GM12878 (cell line): ENCODE results near the gene USP34. TPM values are rescaled to one million over a fixed set of nuclear protein-coding genes. Genes with fewer than 3 reads are reported as not detected.

Experiments
- ATAC-seq: fragments of 200-7000 bp; cut with Tn5 transposase; 3 replicates; pipeline ENCODE4 v1.9.1; 2020; ENCODE audit warnings: mild to moderate bottlenecking, moderate library complexity
- BruUV-seq: library from RNA; stranded (reverse); fragments of 400-500 nt; replicated peaks from 2 replicates; lab custom pipeline; 2021; lab: Mats Ljungman, UMichigan
- CTCF ChIA-PET: fragments of 300-600 bp; sonication (Branson Sonifier 250); formaldehyde crosslinking; extraction: SDS; loops from one replicate; lab custom pipeline; 2021; ENCODE audit warnings: inconsistent platforms; lab: Yijun Ruan, JAX
- POLR2A ChIA-PET: fragments of 350-600 bp; formaldehyde crosslinking; extraction: SDS; loops from one replicate; lab custom pipeline; 2021; ENCODE audit warnings: inconsistent platforms; lab: Charles Lee
- RAD21 ChIA-PET: fragments of 300-600 bp; sonication (Branson Sonifier 250); formaldehyde crosslinking; loops from one replicate; lab custom pipeline; 2023; ENCODE audit warnings: antibody characterized with exemption; ENCODE audit not compliant: unreplicated experiment; lab: Charles Lee
- SMC1A ChIA-PET: fragments of 300-600 bp; sonication (Branson Sonifier 250); formaldehyde crosslinking; loops from one replicate; lab custom pipeline; 2023; ENCODE audit not compliant: unreplicated experiment, uncharacterized antibody; lab: Charles Lee
- DNase-seq: peaks from one replicate; pipeline ENCODE4 v3.0.0-alpha.2; 2011; ENCODE audit warnings: low read depth, low spot score
- FAIRE-seq: peaks from 3 replicates; lab custom pipeline; 2011; peaks lifted over from hg19 to GRCh38; lab: Jason Lieb, UNC
- H2AFZ ChIP-seq: 2 replicates; pipeline ENCODE4 v1.6.0; 2011; ENCODE audit warnings: low read depth, low read length, control low read depth; ENCODE audit not compliant: control insufficient read depth
- H3K27ac ChIP-seq: 2 replicates; pipeline ENCODE4 v1.5.1; 2011; ENCODE audit warnings: control low read depth; ENCODE audit not compliant: control insufficient read depth, insufficient read depth
- H3K27me3 ChIP-seq, 2 experiments: replicated peaks in 1 of 2; 2 replicates each; pipeline versions ENCODE4 v1.6.0 to v1.6.1; 2011; ENCODE audit warnings: low read length in 1 of 2; ENCODE audit not compliant: control insufficient read depth in 2 of 2, insufficient read depth in 2 of 2
- H3K36me3 ChIP-seq, 2 experiments: 2 replicates each; pipeline ENCODE4 v1.5.1; 2011; ENCODE audit warnings: low read length in 1 of 2; ENCODE audit not compliant: control insufficient read depth in 2 of 2, insufficient read depth in 2 of 2
- H3K4me1 ChIP-seq: 2 replicates; pipeline ENCODE4 v1.6.1; 2011; ENCODE audit warnings: mild to moderate bottlenecking, low read length, moderate library complexity, mixed read lengths; ENCODE audit not compliant: control insufficient read depth, insufficient read depth
- H3K4me2 ChIP-seq: 2 replicates; pipeline ENCODE4 v1.6.0; 2011; ENCODE audit warnings: control low read depth; ENCODE audit not compliant: control insufficient read depth, insufficient read depth
- H3K4me3 ChIP-seq: fragments of 200-600 bp; sonication (generic); 2 replicates; pipeline ENCODE4 v1.5.1; 2016
- H3K79me2 ChIP-seq: 2 replicates; pipeline ENCODE4 v1.6.0; 2011; ENCODE audit warnings: low read length; ENCODE audit not compliant: control insufficient read depth, insufficient read depth
- H3K9ac ChIP-seq: 2 replicates; pipeline ENCODE4 v1.8.0; 2011; ENCODE audit warnings: low read length, control low read depth, mixed read lengths; ENCODE audit not compliant: control insufficient read depth, insufficient read depth
- H3K9me3 ChIP-seq: replicated peaks from 3 replicates; pipeline ENCODE4 v1.5.1; 2011; ENCODE audit warnings: mild to moderate bottlenecking, low read length; ENCODE audit not compliant: control insufficient read depth, insufficient read depth
- H4K20me1 ChIP-seq: 2 replicates; pipeline ENCODE4 v1.6.0; 2011; ENCODE audit not compliant: control insufficient read depth, insufficient read depth
- BACH1 ChIP-seq: fragments of 450-650 bp; IDR thresholded peaks from 2 replicates; pipeline ENCODE4 v1.6.1; 2017; ENCODE audit warnings: mild to moderate bottlenecking, borderline replicate concordance
- KAT2A ChIP-seq: conservative IDR thresholded peaks from 2 replicates; pipeline ENCODE4 v1.6.1; 2011; ENCODE audit warnings: low read depth, low read length; ENCODE audit not compliant: control insufficient read depth
- MAX ChIP-seq: IDR thresholded peaks from 2 replicates; pipeline ENCODE4 v1.6.1; 2012; ENCODE audit warnings: low read depth, low read length, improper control_type of control experiment
- SUZ12 ChIP-seq: fragments of 200-600 bp; sonication (generic); IDR thresholded peaks from one replicate; pipeline ENCODE4 v1.6.1; 2018; ENCODE audit warnings: antibody characterized with exemption, mild to moderate bottlenecking; ENCODE audit not compliant: unreplicated experiment
- WGBS: methylation state at CpG from one replicate; pipeline ENCODE4 v1.1.6; 2016; ENCODE audit warnings: low lambda C conversion rate; ENCODE audit not compliant: insufficient replicate concordance, insufficient coverage; ENCODE audit errors: missing lambda C conversion rate; 5-methylcytosine and 5-hydroxymethylcytosine counted together
- in situ Hi-C: fragments of 300-500 bp; cut with MboI; formaldehyde crosslinking; loops from 9 replicates; pipeline ENCODE4 v1.14.3; 2018; ENCODE audit warnings: mixed read lengths
- intact Hi-C: fragments of 100-400 bp; cut with micrococcal nuclease; formaldehyde crosslinking; loops from one replicate; pipeline ENCODE4 v1.14.2; 2022; ENCODE audit not compliant: unreplicated experiment
- polyA plus RNA-seq, 11 experiments: library from polyadenylated mRNA; depleted of rRNA in 4 of 11; unstranded in 6 of 11; stranded (reverse) in 5 of 11; fragments of >200 nt; fragmentation: Nextera tagmentation in 4 of 11; fragmentation: Illumina TruSeq in 1 of 11; extraction: Ambion mirVana in 4 of 11; extraction: Trizol in 1 of 11; gene quantifications; 1 replicate in 1 of 11; 2 replicates in 10 of 11; pipeline versions ENCODE4 v1.2.1 to v1.2.3, GENCODE V29; 2011 to 2016; ENCODE audit warnings: inconsistent platforms in 2 of 11, missing spikeins in 2 of 11, low read depth in 1 of 11
- total RNA-seq, 4 experiments: library from RNA; depleted of rRNA in 3 of 4; stranded (reverse); fragments of >200 nt in 3 of 4; fragmentation: Illumina TruSeq in 1 of 4; extraction: Trizol in 1 of 4; gene quantifications; 2 replicates each; pipeline versions ENCODE4 v1.2.1 to v1.2.3, GENCODE V29; 2013 to 2021
- TF ChIP-seq, protein P1 (sequence below): fragments of 450-650 bp; IDR thresholded peaks from 2 replicates; pipeline ENCODE4 v1.6.1; 2017; ENCODE audit warnings: borderline replicate concordance

The USP34 gene
- total and polyA plus RNA-seq, 10 of the 15 experiments (the other 5 are each of a cell fraction or from before 2014, with no cell fraction given), result 26.2 to 106 (median 62.1) TPM

DNA sequence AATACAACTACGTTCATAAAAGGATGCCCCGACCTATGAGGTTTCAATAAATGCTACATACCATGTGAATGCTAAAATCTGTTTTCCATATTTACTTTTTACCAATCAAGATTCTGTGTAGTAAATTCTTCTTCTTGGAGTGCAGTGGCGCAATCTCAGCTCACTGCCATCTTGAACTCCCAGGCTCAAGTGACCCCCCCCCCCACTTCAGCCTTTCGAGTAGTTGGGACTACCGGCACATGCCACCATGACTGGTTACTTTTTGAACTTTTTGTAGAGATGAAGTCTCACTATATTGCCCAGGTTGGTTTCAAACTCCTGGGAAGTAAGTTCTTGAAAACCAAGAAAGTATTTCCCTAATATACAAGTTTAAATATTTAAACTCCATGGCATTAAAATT lies 14.4 kb upstream of the USP34 start:
- in situ Hi-C loops, result no loop called here
- Histone ChIP-seq H4K20me1 (no peaks in the 10 kb centered on the region), H3K79me2 (no peaks in the 10 kb centered on the region), H3K27ac (no peak overlapping the region), H3K4me1 (no peaks in the 10 kb centered on the region), H3K9me3 (no peaks in the 10 kb centered on the region), H3K4me2 (no peak overlapping the region), H3K9ac (no peak overlapping the region), H3K27me3 (no peaks in the 10 kb centered on the region), H2AFZ (no peak overlapping the region), H3K4me3 (no peak overlapping the region), H3K36me3 (peaks cover 9 to 47% of the 10 kb centered on the region in 2 experiments)
- no TSS peak for BruUV-seq
- SMC1A ChIA-PET, result interaction anchor here (0.9 to 1.2 kb wide), 4 partner anchors 22 to 67 kb away, joined by 3 read pairs; no protein-coding TSS in a partner anchor
- DNase-seq, result no peak
- no peak for FAIRE-seq
- TF ChIP-seq KAT2A, result no peak
- no peak for TF ChIP-seq SUZ12
- no peak for TF ChIP-seq BACH1
- TF ChIP-seq, protein P1, sequence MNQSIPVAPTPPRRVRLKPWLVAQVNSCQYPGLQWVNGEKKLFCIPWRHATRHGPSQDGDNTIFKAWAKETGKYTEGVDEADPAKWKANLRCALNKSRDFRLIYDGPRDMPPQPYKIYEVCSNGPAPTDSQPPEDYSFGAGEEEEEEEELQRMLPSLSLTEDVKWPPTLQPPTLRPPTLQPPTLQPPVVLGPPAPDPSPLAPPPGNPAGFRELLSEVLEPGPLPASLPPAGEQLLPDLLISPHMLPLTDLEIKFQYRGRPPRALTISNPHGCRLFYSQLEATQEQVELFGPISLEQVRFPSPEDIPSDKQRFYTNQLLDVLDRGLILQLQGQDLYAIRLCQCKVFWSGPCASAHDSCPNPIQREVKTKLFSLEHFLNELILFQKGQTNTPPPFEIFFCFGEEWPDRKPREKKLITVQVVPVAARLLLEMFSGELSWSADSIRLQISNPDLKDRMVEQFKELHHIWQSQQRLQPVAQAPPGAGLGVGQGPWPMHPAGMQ, result no peak
- no peak for TF ChIP-seq MAX
- intact Hi-C loops, result no loop called here
- 98% methylated on average over 5 of the region's 5 CpGs for WGBS
- RAD21 ChIA-PET, result no interaction called here
- POLR2A ChIA-PET, result interaction anchor here (1.0 kb wide), 1 partner anchor 20 kb away, joined by 3 read pairs; no protein-coding TSS in a partner anchor
- CTCF ChIA-PET, result interaction anchor here (0.6 to 3.4 kb wide), 3 partner anchors 9 to 59 kb away, joined by 3 to 18 read pairs (median 3); no protein-coding TSS in a partner anchor
- no peak for ATAC-seq
